ENCODE data around the gene BCAS4. TPM values are rescaled to one million over a fixed set of nuclear protein-coding genes. Genes with fewer than 3 reads are reported as not detected.

BCAS4 gene
- total and polyA plus RNA-seq, 2 donors (not counting 1 experiment from before 2014, with no cell fraction given): 14.1 to 33.7 TPM

GRCh38 chr20:50883856-50884255 lies 89.0 kb downstream of the BCAS4 start:
- no peak overlapping the region for H3K4me2 ChIP-seq (ENCODE audit: extremely low read depth, insufficient read depth, low read length)
- no peak overlapping the region for H3K27ac ChIP-seq (ENCODE audit: insufficient read depth, low read length)
- no peaks in the 10 kb centered on the region for H4K20me1 ChIP-seq (ENCODE audit: control insufficient read depth, extremely low read depth, insufficient read depth, low read length)
- no peaks in the 10 kb centered on the region for H3K9me3 ChIP-seq (ENCODE audit: control insufficient read depth, insufficient read depth, low read depth, low read length)
- H3K27me3 ChIP-seq (ENCODE audit: control insufficient read depth, insufficient read depth, low read length): no peaks in the 10 kb centered on the region
- no peak for TF ChIP-seq EZH2 (IDR thresholded peaks at IDR 0.05; ENCODE audit: low read length, missing control alignments)
- TF ChIP-seq CTCF (conservative IDR thresholded peaks at IDR 0.05 in 1 of 2, IDR thresholded peaks at IDR 0.05 in 1 of 2; ENCODE audit: low read depth in 1 of 2, low read length in 2 of 2): no peak
- no peaks in the 10 kb centered on the region for H3K4me1 ChIP-seq (ENCODE audit: control insufficient read depth, extremely low read depth, insufficient read depth, low read length)
- H3K36me3 ChIP-seq (ENCODE audit: control insufficient read depth, insufficient read depth, low read length): peaks cover 2% of the 10 kb centered on the region
- H3K4me3 ChIP-seq (replicated peaks in 1 of 4; ENCODE audit: control extremely low read depth in 1 of 4, insufficient read depth in 1 of 4, low read depth in 3 of 4, low read length in 4 of 4): no peak overlapping the region
- H2AFZ ChIP-seq (ENCODE audit: low read length): no peak overlapping the region
- no peak for DNase-seq (ENCODE audit: low read depth in 2 of 2)
- H3K79me2 ChIP-seq (ENCODE audit: control insufficient read depth, insufficient read depth, low read length): no peaks in the 10 kb centered on the region
- no peak overlapping the region for H3K9ac ChIP-seq (ENCODE audit: insufficient read depth, low read length)

GRCh38 chr20:50885068-50885467 lies 90.2 kb downstream of the BCAS4 start:
- Histone ChIP-seq H3K79me2 (ENCODE audit: control insufficient read depth, insufficient read depth, low read length) (no peaks in the 10 kb centered on the region), H3K27ac (ENCODE audit: insufficient read depth, low read length) (no peak overlapping the region)
- TF ChIP-seq CTCF (conservative IDR thresholded peaks at IDR 0.05 in 1 of 2, IDR thresholded peaks at IDR 0.05 in 1 of 2; ENCODE audit: low read depth in 1 of 2, low read length in 2 of 2): no peak
- no peak for TF ChIP-seq EZH2 (IDR thresholded peaks at IDR 0.05; ENCODE audit: low read length, missing control alignments)

GRCh38 chr20:50885781-50886180 lies 90.9 kb downstream of the BCAS4 start:
- Histone ChIP-seq H2AFZ (ENCODE audit: low read length) (no peak overlapping the region), H3K79me2 (ENCODE audit: control insufficient read depth, insufficient read depth, low read length) (no peaks in the 10 kb centered on the region)

More at GRCh38 chr20:50885068-50885467, 90.2 kb downstream of the BCAS4 start:
- Histone ChIP-seq H2AFZ (ENCODE audit: low read length) (no peak overlapping the region), H3K4me3 (replicated peaks in 1 of 4; ENCODE audit: control extremely low read depth in 1 of 4, insufficient read depth in 1 of 4, low read depth in 3 of 4, low read length in 4 of 4) (no peak overlapping the region), H3K9me3 (ENCODE audit: control insufficient read depth, insufficient read depth, low read depth, low read length) (no peaks in the 10 kb centered on the region), H3K4me2 (ENCODE audit: extremely low read depth, insufficient read depth, low read length) (no peak overlapping the region), H4K20me1 (ENCODE audit: control insufficient read depth, extremely low read depth, insufficient read depth, low read length) (no peaks in the 10 kb centered on the region), H3K9ac (ENCODE audit: insufficient read depth, low read length) (no peak overlapping the region), H3K36me3 (ENCODE audit: control insufficient read depth, insufficient read depth, low read length) (peaks cover 2% of the 10 kb centered on the region), H3K27me3 (ENCODE audit: control insufficient read depth, insufficient read depth, low read length) (no peaks in the 10 kb centered on the region), H3K4me1 (ENCODE audit: control insufficient read depth, extremely low read depth, insufficient read depth, low read length) (no peaks in the 10 kb centered on the region)
- DNase-seq (ENCODE audit: low read depth in 2 of 2): no peak

More at GRCh38 chr20:50885781-50886180, 90.9 kb downstream of the BCAS4 start:
- Histone ChIP-seq H3K9ac (ENCODE audit: insufficient read depth, low read length) (no peak overlapping the region), H3K4me2 (ENCODE audit: extremely low read depth, insufficient read depth, low read length) (no peak overlapping the region), H4K20me1 (ENCODE audit: control insufficient read depth, extremely low read depth, insufficient read depth, low read length) (no peaks in the 10 kb centered on the region), H3K9me3 (ENCODE audit: control insufficient read depth, insufficient read depth, low read depth, low read length) (no peaks in the 10 kb centered on the region), H3K36me3 (ENCODE audit: control insufficient read depth, insufficient read depth, low read length) (peaks cover 2% of the 10 kb centered on the region), H3K27me3 (ENCODE audit: control insufficient read depth, insufficient read depth, low read length) (no peaks in the 10 kb centered on the region), H3K4me1 (ENCODE audit: control insufficient read depth, extremely low read depth, insufficient read depth, low read length) (no peaks in the 10 kb centered on the region), H3K27ac (ENCODE audit: insufficient read depth, low read length) (no peak overlapping the region), H3K4me3 (replicated peaks in 1 of 4; ENCODE audit: control extremely low read depth in 1 of 4, insufficient read depth in 1 of 4, low read depth in 3 of 4, low read length in 4 of 4) (no peak overlapping the region)
- no peak for DNase-seq (ENCODE audit: low read depth in 2 of 2)
- TF ChIP-seq CTCF (conservative IDR thresholded peaks at IDR 0.05 in 1 of 2, IDR thresholded peaks at IDR 0.05 in 1 of 2; ENCODE audit: low read depth in 1 of 2, low read length in 2 of 2) (no peak), EZH2 (IDR thresholded peaks at IDR 0.05; ENCODE audit: low read length, missing control alignments) (no peak)

Data from fibroblast of lung (primary cell).